Measurements from ENCODE around the gene BTN2A1. TPM values are rescaled to one million over a fixed set of nuclear protein-coding genes. Genes with fewer than 3 reads are reported as not detected.

The BTN2A1 gene
- total and polyA plus RNA-seq, 2 of the 13 experiments (the other 11 are each of a cell fraction or from before 2014, with no cell fraction given), result 16.4 to 30.4 TPM

GRCh38 chr6:26516481-26517427, 59.0 kb downstream of the BTN2A1 start (continued):
- TF ChIP-seq ETV5 (CRISPR knock-in tag; IDR thresholded peaks at IDR 0.05; ENCODE audit: borderline replicate concordance), result no peak
- no peak for TF ChIP-seq ZZZ3 (CRISPR knock-in tag; IDR thresholded peaks at IDR 0.05; ENCODE audit: borderline replicate concordance)
- TF ChIP-seq ZNF138 (CRISPR knock-in tag; IDR thresholded peaks at IDR 0.05; ENCODE audit: low read depth), result no peak
- peak; percentile 91 for TF ChIP-seq NR2F6 (IDR thresholded peaks at IDR 0.05)
- peak; percentile 89 for TF ChIP-seq NR2F6 (CRISPR knock-in tag; IDR thresholded peaks at IDR 0.05)
- peak; percentile 82 for TF ChIP-seq NCOR1 (IDR thresholded peaks at IDR 0.05; ENCODE audit: borderline replicate concordance, low read length)
- no peak for TF ChIP-seq REPIN1 (CRISPR knock-in tag; IDR thresholded peaks at IDR 0.05; ENCODE audit: borderline replicate concordance, low read depth)
- no peak for TF ChIP-seq AHDC1 (CRISPR knock-in tag; IDR thresholded peaks at IDR 0.05; ENCODE audit: borderline replicate concordance)
- TF ChIP-seq MAZ (IDR thresholded peaks at IDR 0.05; ENCODE audit: borderline replicate concordance, low read depth, low read length), result no peak
- 0 out of 2 replicates have a peak, but pooled peaks have one; percentile 25 for TF ChIP-seq MAZ (CRISPR knock-in tag; IDR thresholded peaks at IDR 0.05; ENCODE audit: low read depth)
- TF ChIP-seq, protein P1, sequence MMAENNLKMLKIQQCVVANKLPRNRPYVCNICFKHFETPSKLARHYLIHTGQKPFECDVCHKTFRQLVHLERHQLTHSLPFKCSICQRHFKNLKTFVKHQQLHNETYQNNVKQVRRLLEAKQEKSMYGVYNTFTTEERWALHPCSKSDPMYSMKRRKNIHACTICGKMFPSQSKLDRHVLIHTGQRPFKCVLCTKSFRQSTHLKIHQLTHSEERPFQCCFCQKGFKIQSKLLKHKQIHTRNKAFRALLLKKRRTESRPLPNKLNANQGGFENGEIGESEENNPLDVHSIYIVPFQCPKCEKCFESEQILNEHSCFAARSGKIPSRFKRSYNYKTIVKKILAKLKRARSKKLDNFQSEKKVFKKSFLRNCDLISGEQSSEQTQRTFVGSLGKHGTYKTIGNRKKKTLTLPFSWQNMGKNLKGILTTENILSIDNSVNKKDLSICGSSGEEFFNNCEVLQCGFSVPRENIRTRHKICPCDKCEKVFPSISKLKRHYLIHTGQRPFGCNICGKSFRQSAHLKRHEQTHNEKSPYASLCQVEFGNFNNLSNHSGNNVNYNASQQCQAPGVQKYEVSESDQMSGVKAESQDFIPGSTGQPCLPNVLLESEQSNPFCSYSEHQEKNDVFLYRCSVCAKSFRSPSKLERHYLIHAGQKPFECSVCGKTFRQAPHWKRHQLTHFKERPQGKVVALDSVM (CRISPR knock-in tag; IDR thresholded peaks at IDR 0.05), result no peak
- TF ChIP-seq HBP1 (CRISPR knock-in tag; IDR thresholded peaks at IDR 0.05; ENCODE audit: low read depth), result no peak
- TF ChIP-seq, protein P2, sequence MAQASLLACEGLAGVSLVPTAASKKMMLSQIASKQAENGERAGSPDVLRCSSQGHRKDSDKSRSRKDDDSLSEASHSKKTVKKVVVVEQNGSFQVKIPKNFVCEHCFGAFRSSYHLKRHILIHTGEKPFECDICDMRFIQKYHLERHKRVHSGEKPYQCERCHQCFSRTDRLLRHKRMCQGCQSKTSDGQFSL (CRISPR knock-in tag; IDR thresholded peaks at IDR 0.05), result no peak
- no peak for TF ChIP-seq NRL (CRISPR knock-in tag; IDR thresholded peaks at IDR 0.05; ENCODE audit: borderline replicate concordance)
- no peak; the same call in 1 of the 2 replicates for TF ChIP-seq RXRA (CRISPR knock-in tag; IDR thresholded peaks at IDR 0.05)
- no peak for TF ChIP-seq NFRKB (IDR thresholded peaks at IDR 0.05)
- TF ChIP-seq ZBTB46 (CRISPR knock-in tag; IDR thresholded peaks at IDR 0.05; ENCODE audit: borderline replicate concordance), result no peak
